GM19438 (cell line): ENCODE measurements around the gene RNGTT.
"Not testable (repeated sequence)": the region's sequence is repeated elsewhere in the genome, so short reads cannot be mapped to it uniquely, and the experiment has no call there.

Source experiments
- ATAC-seq: cut with Tn5 transposase; IDR thresholded peaks from one replicate; pipeline ENCODE4 v1.9.1; 2021; ENCODE audit warnings: low read depth; ENCODE audit not compliant: unreplicated experiment

RNGTT gene

DNA sequence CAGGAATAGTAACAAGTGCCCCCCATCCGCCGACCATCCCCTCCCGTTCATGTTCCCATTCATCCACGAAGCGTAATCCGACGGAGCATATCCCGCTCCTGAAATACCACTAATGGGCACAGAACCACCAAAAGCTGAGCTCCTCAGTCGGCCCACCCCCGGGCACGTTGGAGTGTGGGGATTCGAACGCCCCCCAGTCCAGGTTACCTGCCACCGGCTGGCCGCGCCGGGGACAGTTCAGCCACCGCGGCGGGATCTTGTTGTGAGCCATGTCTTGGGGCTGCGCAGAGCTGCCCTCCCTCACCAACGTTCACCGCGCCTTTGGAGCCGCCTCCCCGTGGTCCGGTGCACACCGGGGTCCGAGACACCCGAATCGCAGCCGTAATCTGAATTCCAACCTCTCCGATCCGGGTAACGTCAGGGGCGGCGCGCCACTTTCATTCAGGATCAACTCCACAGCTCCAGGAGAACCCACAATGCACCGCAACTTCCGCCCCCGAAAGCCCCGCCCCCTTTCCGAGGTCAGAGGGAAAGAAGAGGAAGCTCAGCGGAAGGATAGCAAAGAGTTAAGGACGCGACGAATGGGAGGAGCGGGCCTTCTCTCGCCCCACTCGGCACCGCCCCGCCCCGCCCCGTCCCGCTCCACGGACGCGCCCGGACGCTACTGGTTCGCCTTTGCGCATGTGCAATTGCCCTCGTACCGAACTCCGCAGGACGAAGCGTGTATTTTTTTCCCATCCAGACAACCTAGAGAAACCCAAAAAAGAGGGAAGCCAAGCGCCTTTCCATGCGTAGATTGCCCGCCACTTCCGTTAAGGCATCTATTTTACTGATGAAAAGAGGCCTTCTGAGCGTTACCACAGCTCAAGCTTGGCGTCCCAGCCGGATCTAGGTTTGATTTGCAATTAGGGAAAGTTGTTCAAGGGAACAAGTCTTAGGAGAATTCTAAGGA, at the start of gene RNGTT:
RNGTT (minus strand) TSS at position 480 of the 952 bp plus-strand sequence; CDS start at position 271, 209 bp downstream.
- peak; percentile 98 for ATAC-seq

GRCh38 chr6:89011436-89011835, 48.0 kb upstream of the RNGTT start:
- no peak for ATAC-seq

GRCh38 chr6:89010825-89011224, 47.4 kb upstream of the RNGTT start:
- no peak for ATAC-seq

- ATAC-seq, result no peak
These were observed 46.2 kb upstream of the RNGTT start for GRCh38 chr6:89009624-89010059.

DNA sequence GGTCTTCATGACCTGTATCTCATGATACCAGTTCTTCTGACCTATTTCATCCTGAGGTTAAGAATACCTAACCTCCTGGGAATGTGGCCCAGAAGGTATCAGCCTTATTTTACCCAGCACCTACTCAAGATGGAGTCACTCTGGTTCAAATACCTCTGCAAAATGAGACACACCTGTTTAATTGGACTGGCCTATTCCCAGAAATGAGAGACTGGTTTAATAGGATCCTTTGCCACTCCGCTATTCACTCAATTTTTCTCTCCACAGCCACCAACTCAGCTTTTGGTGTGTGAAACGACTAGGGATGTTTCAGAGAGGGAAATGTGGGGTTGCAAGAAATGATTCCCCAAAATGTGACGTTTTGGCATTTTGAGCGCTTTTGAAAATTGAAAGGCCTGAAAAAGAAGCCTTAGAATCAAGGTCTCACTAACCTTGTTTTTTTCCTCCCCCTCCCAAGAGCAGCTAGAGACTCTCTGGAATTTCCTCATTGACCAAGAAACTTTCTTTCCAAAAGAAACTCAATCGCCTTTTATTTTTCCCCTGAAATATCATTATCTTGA, 45.5 kb upstream of the RNGTT start:
- ATAC-seq, result no peak

DNA sequence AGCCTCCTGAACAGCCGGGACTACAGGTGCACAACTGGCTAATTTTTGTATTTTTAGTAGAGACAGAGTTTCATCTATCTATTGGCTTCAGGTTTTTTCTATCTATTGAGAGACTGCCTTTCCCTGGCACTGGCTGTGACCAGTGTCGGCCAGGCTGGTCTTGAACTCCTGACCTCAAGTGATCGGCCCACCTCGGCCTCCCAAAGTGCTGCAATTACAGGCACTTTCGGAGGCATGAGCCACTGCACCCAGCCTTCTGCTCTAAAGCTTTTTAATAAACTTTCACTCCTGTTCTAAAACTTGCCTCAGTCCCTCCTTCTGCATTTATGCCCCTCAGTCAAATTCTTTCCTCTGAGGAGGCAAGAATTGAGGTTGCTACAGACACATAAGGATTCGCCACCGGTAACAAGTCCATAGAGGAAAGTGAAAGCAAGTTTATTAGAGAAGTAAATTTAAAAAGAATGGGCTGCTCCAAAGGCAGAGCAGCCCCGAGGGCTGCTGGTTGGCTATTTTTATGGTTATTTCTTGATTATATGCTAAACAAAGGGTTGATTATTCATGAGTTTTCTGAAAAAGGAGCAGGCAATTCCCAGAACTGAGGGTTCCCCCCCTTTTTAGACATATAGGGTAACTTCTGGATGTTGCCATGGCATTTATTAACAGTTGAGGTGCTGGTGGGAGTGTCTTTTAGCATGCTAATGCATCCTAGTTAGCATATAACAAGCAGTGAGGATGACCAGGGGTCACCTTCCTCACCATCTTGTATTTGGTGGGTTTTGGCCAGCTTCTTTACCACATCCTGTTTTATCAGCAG, 44.8 kb upstream of the RNGTT start:
- ATAC-seq, result no peak

DNA sequence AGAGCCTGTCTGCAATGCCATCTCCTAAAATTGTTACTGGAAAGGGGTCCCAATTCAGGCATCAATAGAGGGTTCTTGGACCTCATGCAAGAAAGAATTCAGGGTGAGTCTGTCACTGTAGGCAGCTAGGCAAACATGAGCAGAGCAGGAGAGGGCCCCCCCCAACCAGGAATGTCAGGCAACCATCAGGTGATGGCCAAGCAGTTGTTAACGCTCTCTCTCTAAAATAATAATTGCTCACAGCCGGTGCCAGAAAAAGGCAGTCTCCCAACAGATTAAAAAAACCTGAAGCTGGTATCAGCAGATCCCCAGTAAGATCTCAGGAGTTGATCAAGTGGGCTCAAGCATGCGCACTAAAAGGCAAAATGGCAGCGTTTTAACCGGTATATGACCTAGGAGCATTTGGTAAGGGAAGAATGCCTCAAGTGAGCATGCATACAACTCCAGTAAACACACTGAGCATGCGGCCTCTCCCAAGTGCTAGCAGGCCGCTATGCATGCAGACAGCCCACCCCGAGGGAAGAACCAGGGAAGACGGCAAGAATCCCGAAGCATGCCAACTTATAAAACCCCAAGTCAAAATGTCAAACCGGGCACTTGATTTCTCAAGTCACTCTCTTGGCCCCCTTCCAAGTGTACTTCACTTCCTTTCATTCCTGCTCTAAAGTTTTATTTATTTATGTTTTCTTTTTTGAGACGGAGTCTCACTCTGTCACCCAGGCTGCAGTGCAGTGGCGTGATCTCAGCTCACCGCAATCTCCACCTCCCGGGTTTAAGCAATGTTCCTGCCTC, 44.0 kb upstream of the RNGTT start:
- ATAC-seq, result no peak

DNA sequence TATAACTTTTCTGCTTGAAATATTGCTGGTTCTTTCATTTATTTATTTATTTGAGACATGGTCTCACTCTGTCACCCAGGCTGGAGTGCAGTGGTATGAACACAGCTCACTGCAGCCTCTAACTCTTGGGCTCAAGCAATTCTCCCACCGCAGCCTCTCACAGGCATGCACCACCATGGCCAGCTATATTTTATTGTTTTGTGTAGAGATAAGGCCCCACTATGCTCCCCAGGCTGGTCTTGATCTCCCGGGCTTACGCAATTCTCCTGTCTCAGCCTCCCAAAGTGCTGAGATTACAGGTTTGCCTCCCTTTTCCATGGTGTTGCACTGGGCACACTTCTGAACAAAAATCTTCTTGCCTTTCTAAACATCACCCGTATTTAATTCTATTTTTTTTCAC, 39.1 kb upstream of the RNGTT start:
- no peak for ATAC-seq

- ATAC-seq, result no peak
These were observed 33.9 kb upstream of the RNGTT start for GRCh38 chr6:88997327-88997726.

DNA sequence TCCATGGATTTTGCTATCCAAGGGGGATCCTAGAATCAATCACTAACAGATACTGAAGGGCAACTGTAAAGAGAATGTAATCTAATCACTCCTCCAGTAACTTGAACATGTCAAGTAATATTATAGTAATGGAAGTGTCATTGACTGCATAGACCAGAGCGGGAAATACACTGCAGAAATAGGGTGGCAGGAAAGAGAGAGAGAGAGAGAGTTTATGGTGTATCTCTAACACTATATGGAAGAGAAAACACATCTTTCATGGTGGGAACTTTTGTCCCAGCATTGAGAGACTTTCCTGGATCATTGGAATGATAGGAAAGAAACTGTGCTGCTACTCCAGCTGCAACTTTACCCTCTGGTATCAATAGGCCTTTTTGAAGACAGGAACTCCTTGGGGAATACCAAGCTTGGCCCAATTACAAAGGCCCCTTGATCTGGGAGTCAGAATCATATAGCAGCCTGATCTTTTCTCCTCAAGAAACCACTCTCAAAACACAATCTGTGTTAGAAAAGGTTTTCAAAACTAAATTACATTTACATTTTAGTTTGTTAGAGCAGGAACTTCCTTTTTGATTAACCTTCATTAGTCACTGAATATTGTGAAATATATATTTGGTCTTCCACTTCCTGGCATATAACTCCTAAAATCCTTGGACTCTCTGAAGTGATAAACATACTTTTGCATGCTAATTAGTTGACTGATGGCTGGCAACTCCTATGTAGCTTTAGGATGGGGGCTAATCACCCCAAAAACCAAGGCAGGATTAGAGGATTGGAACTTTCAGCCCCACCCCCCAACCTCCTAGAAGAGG, 29.5 kb upstream of the RNGTT start:
- no peak for ATAC-seq

GRCh38 chr6:88989215-88989614, 25.8 kb upstream of the RNGTT start:
- no peak for ATAC-seq

DNA sequence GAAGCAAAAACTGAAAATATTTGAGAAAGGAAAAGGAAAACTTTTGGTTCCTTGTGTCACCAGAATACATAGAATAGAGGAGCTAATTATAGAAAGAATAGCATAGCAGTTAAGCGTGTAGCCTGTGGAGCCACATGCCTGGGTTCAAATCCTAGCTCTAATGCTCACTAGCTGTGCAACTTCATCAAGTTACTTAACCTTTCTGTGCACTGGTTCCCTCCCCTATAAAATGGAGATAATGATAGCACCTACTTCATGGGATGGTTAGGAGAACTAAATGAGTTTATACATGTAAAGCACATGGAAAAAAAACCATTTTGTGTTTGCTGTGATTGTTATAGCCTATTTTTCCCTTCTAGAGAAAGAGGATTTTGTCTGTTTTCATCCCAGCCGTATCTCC, 24.5 kb upstream of the RNGTT start:
- ATAC-seq, result no peak

- no peak for ATAC-seq
These were observed 22.5 kb upstream of the RNGTT start for GRCh38 chr6:88985901-88986300.

GRCh38 chr6:88984606-88985005, 21.2 kb upstream of the RNGTT start:
- no peak for ATAC-seq

GRCh38 chr6:88984152-88984551, 20.7 kb upstream of the RNGTT start:
- no peak for ATAC-seq

- ATAC-seq, result no peak
These were observed 20.1 kb upstream of the RNGTT start for GRCh38 chr6:88983532-88983931.

DNA sequence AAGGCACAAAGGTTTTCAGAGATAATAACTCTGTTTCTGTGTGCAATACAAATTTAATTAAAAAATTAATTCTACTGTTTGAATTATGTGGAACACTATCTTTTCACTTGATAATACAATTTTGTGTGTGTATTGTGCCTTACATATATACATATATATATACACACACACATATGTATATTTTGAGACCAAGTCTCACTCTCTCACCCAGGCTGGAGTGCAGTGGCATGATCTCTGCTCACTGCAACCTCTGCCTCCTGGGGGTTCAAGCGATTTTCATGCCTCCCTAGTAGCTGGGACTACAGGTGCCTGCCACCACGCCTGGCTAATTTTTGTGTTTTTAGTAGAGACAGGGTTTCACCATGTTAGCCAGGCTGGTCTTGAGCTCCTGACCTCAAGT, 19.7 kb upstream of the RNGTT start:
- not testable (repeated sequence) for ATAC-seq

- no peak for ATAC-seq
These were observed 19.3 kb upstream of the RNGTT start for GRCh38 chr6:88982720-88983119.

DNA sequence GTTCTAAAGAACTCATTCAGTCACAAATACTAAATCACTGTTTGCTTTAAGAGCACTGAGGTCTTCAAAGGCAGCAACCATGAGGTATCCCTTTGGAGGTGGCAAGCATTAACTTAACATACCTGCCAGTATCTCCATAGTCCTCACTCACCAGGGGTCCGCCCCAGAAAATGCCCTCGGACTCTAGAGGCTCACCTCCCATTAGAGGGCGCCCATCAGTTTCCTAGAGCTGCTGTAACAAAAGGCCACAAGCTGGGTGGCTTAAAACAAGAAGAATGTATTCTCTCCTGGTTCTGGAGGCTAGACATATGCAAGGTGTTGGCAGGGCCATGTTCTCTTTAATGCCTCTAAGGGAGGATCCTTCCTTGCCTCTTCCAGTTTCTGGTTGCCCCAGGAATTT, 12.0 kb upstream of the RNGTT start:
- no peak for ATAC-seq
